GM11168 (cell line): ENCODE results near the gene CLDN22.

Experiments used
- in situ Hi-C: fragments of 300-500 bp; cut with MboI; formaldehyde crosslinking; loops from one replicate; pipeline ENCODE4 v1.12.0; 2022; ENCODE audit warnings: low sequenced_read_pairs; ENCODE audit not compliant: unreplicated experiment

CLDN22 gene

GRCh38 chr4:183287309-183287659 lies 32.8 kb downstream of the CLDN22 start:
- in situ Hi-C loops, result no loop called here

- in situ Hi-C loops, result no loop called here
Observed at GRCh38 chr4:183286590-183287308, 33.3 kb downstream of the CLDN22 start.

GRCh38 chr4:183285886-183286285 lies 34.2 kb downstream of the CLDN22 start:
- in situ Hi-C loops, result no loop called here

- in situ Hi-C loops, result no loop called here
Observed at GRCh38 chr4:183284965-183285364, 35.1 kb downstream of the CLDN22 start.

GRCh38 chr4:183284258-183284785 lies 35.8 kb downstream of the CLDN22 start:
- in situ Hi-C loops, result no loop called here

- in situ Hi-C loops, result no loop called here
Observed at GRCh38 chr4:183276106-183276505, 44.0 kb downstream of the CLDN22 start.

GRCh38 chr4:183272384-183272783 lies 47.7 kb downstream of the CLDN22 start:
- in situ Hi-C loops, result loop anchor here (25.0 kb wide), 1 partner anchor 785 kb away; no protein-coding TSS in a partner anchor

GRCh38 chr4:183268556-183268955 lies 51.5 kb downstream of the CLDN22 start:
- in situ Hi-C loops, result loop anchor here (25.0 kb wide), 1 partner anchor 781 kb away; no protein-coding TSS in a partner anchor
